GM12892 (cell line): Measurements from ENCODE around the gene SLC39A11.

Experiments used
- POLR2A ChIP-seq: IDR thresholded peaks from 2 replicates; pipeline ENCODE4 v1.6.1; 2011; ENCODE audit warnings: low read depth, low read length, control low read depth
- POLR2AphosphoS5 ChIP-seq: IDR thresholded peaks from 2 replicates; pipeline ENCODE4 v1.6.1; 2011; ENCODE audit warnings: low read depth, low read length, control low read depth
- TAF1 ChIP-seq: IDR thresholded peaks from 2 replicates; pipeline ENCODE4 v1.6.1; 2011; ENCODE audit warnings: low read depth, mild to moderate bottlenecking, control low read depth, low read length, borderline replicate concordance

GRCh38 chr17:73103641-73104335 is 11.3 kb upstream of the SLC39A11 start:
- no peak for TF ChIP-seq TAF1
- no peak for TF ChIP-seq POLR2A
- TF ChIP-seq POLR2AphosphoS5 = no peak
